Measurements from ENCODE around the gene BCL2L11. TPM values are rescaled to one million over a fixed set of nuclear protein-coding genes. Genes with fewer than 3 reads are reported as not detected.

BCL2L11 gene
- total RNA-seq, 6 donors from 2014 or later: 14.8 to 76.5 (median 31.4) TPM

- DNase-seq (no peak), ATAC-seq (ENCODE audit: low FRiP score in 2 of 2) (no peak)
- Histone ChIP-seq H3K36me3 (no peaks in the 10 kb centered on the region), H3K27ac (no peak overlapping the region), H3K9me3 (no peaks in the 10 kb centered on the region), H3K27me3 (no peaks in the 10 kb centered on the region), H3K4me1 (no peaks in the 10 kb centered on the region), H3K4me3 (no peak overlapping the region)
- no peak for TF ChIP-seq CTCF (IDR thresholded peaks at IDR 0.05)
- TF ChIP-seq POLR2A (IDR thresholded peaks at IDR 0.05): no peak
- 71 to 91% methylated on average over 5 of the region's 5 CpGs for WGBS, 2 donors
These were observed 71.2 kb downstream of the BCL2L11 start for GRCh38 chr2:111191877-111192276.

- ATAC-seq (ENCODE audit: low FRiP score in 2 of 2) (no peak), DNase-seq (no peak)
- 88% methylated on average over 1 of the region's 1 CpG; no CpG with 5 or more reads in 1 of the 2 donors for WGBS, 2 donors
These were observed 72.2 kb downstream of the BCL2L11 start for GRCh38 chr2:111192776-111193368.

GRCh38 chr2:111194835-111195621 lies 74.3 kb downstream of the BCL2L11 start:
- no peaks in the 10 kb centered on the region for H3K9me3 ChIP-seq
- H3K27me3 ChIP-seq: no peaks in the 10 kb centered on the region
- DNase-seq (no peak), ATAC-seq (ENCODE audit: low FRiP score in 2 of 2) (no peak)
- H3K27ac ChIP-seq: no peak overlapping the region
- TF ChIP-seq CTCF (IDR thresholded peaks at IDR 0.05): no peak
- no peaks in the 10 kb centered on the region for H3K36me3 ChIP-seq
- no peaks in the 10 kb centered on the region for H3K4me1 ChIP-seq
- 82 to 92% methylated on average over 6 to 8 of the region's 8 CpGs for WGBS, 2 donors
- H3K4me3 ChIP-seq: no peak overlapping the region

More at GRCh38 chr2:111192776-111193368, 72.2 kb downstream of the BCL2L11 start:
- Histone ChIP-seq H3K36me3 (no peaks in the 10 kb centered on the region), H3K27ac (no peak overlapping the region), H3K9me3 (no peaks in the 10 kb centered on the region), H3K27me3 (no peaks in the 10 kb centered on the region), H3K4me3 (no peak overlapping the region), H3K4me1 (no peaks in the 10 kb centered on the region)
- TF ChIP-seq CTCF (IDR thresholded peaks at IDR 0.05) (no peak), EP300 (IDR thresholded peaks at IDR 0.05) (no peak), POLR2A (IDR thresholded peaks at IDR 0.05) (no peak), POLR2AphosphoS5 (IDR thresholded peaks at IDR 0.05) (no peak)

- no peak for DNase-seq
- 65 to 67% methylated on average over 7 of the region's 7 CpGs for WGBS, 2 donors
- no peaks in the 10 kb centered on the region for H3K36me3 ChIP-seq
These were observed 75.7 kb downstream of the BCL2L11 start for GRCh38 chr2:111196435-111196834.

More at GRCh38 chr2:111196435-111196834, 75.7 kb downstream of the BCL2L11 start:
- Histone ChIP-seq H3K4me3 (no peak overlapping the region), H3K9me3 (no peaks in the 10 kb centered on the region), H3K27me3 (no peaks in the 10 kb centered on the region), H3K27ac (no peak overlapping the region), H3K4me1 (no peaks in the 10 kb centered on the region)
- ATAC-seq (ENCODE audit: low FRiP score in 2 of 2): no peak
- TF ChIP-seq POLR2A (IDR thresholded peaks at IDR 0.05) (no peak), POLR2AphosphoS5 (IDR thresholded peaks at IDR 0.05) (no peak), EP300 (IDR thresholded peaks at IDR 0.05) (no peak), CTCF (IDR thresholded peaks at IDR 0.05) (no peak)
